ENCODE results near the gene RIPK3.

- TF ChIP-seq CTCF (IDR thresholded peaks at IDR 0.05; ENCODE audit: low read depth, low read length, missing input control), result no peak
- no peak for TF ChIP-seq MAX (IDR thresholded peaks at IDR 0.05)
- no peak for TF ChIP-seq ATF3 (IDR thresholded peaks at IDR 0.05)
- no peak for TF ChIP-seq REST (IDR thresholded peaks at IDR 0.05)
- no peak for TF ChIP-seq YY1 (IDR thresholded peaks at IDR 0.05)
- no peak for TF ChIP-seq TAF1 (conservative IDR thresholded peaks at IDR 0.05)
- TF ChIP-seq RAD21 (IDR thresholded peaks at IDR 0.05), result no peak
- TF ChIP-seq ZBTB33 (IDR thresholded peaks at IDR 0.05), result no peak
- no peak for TF ChIP-seq FOXA1 (IDR thresholded peaks at IDR 0.05)
- TF ChIP-seq SP1 (IDR thresholded peaks at IDR 0.05), result no peak
These were observed 27.9 kb upstream of the RIPK3 start, which contains the start of gene NFATC4 for GRCh38 chr14:24367514-24368211.

Data from liver (tissue), 3 donors.